Measurements from ENCODE around the gene PTP4A2. TPM values are rescaled to one million over a fixed set of nuclear protein-coding genes. Genes with fewer than 3 reads are reported as not detected.

The PTP4A2 gene
- total and polyA plus RNA-seq, 2 of the 13 experiments (the other 11 are each of a cell fraction or from before 2014, with no cell fraction given) = 173 to 225 TPM

- TF ChIP-seq ZNF646 (CRISPR knock-in tag; IDR thresholded peaks at IDR 0.05) = no peak
- no peak for TF ChIP-seq DMTF1 (CRISPR knock-in tag; IDR thresholded peaks at IDR 0.05)
- TF ChIP-seq POLR2A (IDR thresholded peaks at IDR 0.05; ENCODE audit: insufficient read depth in 1 of 2, low read depth in 2 of 2, low read length in 2 of 2) = 0 out of 4 replicates have a peak, but pooled peaks of 1 of the 2 experiments have one; percentile 46
- no peak for TF ChIP-seq ZNF616 (CRISPR knock-in tag; IDR thresholded peaks at IDR 0.05; ENCODE audit: low read depth)
- TF ChIP-seq ZNF136 (CRISPR knock-in tag; IDR thresholded peaks at IDR 0.05; ENCODE audit: low read depth) = no peak
- TF ChIP-seq ZNF441 (CRISPR knock-in tag; IDR thresholded peaks at IDR 0.05; ENCODE audit: borderline replicate concordance) = no peak
- no peak for TF ChIP-seq HOXA5 (CRISPR knock-in tag; IDR thresholded peaks at IDR 0.05)
- TF ChIP-seq MIER3 (CRISPR knock-in tag; IDR thresholded peaks at IDR 0.05; ENCODE audit: borderline replicate concordance) = peak; percentile 30; the same call in 1 of the 2 replicates
- TF ChIP-seq RARA (CRISPR knock-in tag; IDR thresholded peaks at IDR 0.05) = peak; percentile 54; the same call in 1 of the 2 replicates
- no peak for TF ChIP-seq RFXANK (CRISPR knock-in tag; IDR thresholded peaks at IDR 0.05)
- no peak for TF ChIP-seq U2AF2 (IDR thresholded peaks at IDR 0.05; ENCODE audit: low read depth, low read length)
- TF ChIP-seq FOXJ3 (CRISPR knock-in tag; IDR thresholded peaks at IDR 0.05; ENCODE audit: borderline replicate concordance) = no peak
- peak; percentile 56; the same call in 1 of the 2 replicates for TF ChIP-seq GATAD2A (CRISPR knock-in tag; IDR thresholded peaks at IDR 0.05)
- no peak for TF ChIP-seq ATAD3A (CRISPR knock-in tag; IDR thresholded peaks at IDR 0.05)
- 0 out of 2 replicates have a peak, but pooled peaks have one; percentile 27 for TF ChIP-seq HNF1B (CRISPR knock-in tag; IDR thresholded peaks at IDR 0.05)
- TF ChIP-seq FOSL1 (CRISPR knock-in tag; IDR thresholded peaks at IDR 0.05; ENCODE audit: borderline replicate concordance) = no peak
- no peak for TF ChIP-seq CTCF (CRISPR knock-in tag; IDR thresholded peaks at IDR 0.05)
- TF ChIP-seq ZNF792 (CRISPR knock-in tag; IDR thresholded peaks at IDR 0.05) = no peak
- peak; percentile 27; the same call in 1 of the 2 replicates for TF ChIP-seq RXRB (CRISPR knock-in tag; IDR thresholded peaks at IDR 0.05; ENCODE audit: borderline replicate concordance)
- TF ChIP-seq HNF4G (IDR thresholded peaks at IDR 0.05; ENCODE audit: borderline replicate concordance, low read depth, low read length) = peak; percentile 37; the same call in 1 of the 2 replicates
- peak; percentile 62; the same call in 1 of the 2 replicates for TF ChIP-seq HNF4G (CRISPR knock-in tag; IDR thresholded peaks at IDR 0.05; ENCODE audit: borderline replicate concordance, low read depth)
Measured at GRCh38 chr1:31881688-31882000, 56.5 kb downstream of the PTP4A2 start (continued).

Data from HepG2 (cell line).